AG09309 (cell line): ENCODE measurements around the gene VPS13D.

Experiments used
- DNase-seq: peaks from one replicate; pipeline ENCODE4 v3.0.0-alpha.2; 2010; ENCODE audit warnings: low read depth
- H3K4me3 ChIP-seq: 2 replicates; pipeline ENCODE4 v1.5.1; 2011; ENCODE audit warnings: mild to moderate bottlenecking, low read depth, low read length, moderate library complexity; ENCODE audit not compliant: control insufficient read depth
- CTCF ChIP-seq: IDR thresholded peaks from 2 replicates; pipeline ENCODE4 v1.5.1; 2011; ENCODE audit warnings: mild to moderate bottlenecking, low read depth, low read length, inconsistent platforms; ENCODE audit not compliant: insufficient read depth, control insufficient read depth; ENCODE audit errors: missing control alignments

Gene VPS13D

GRCh38 chr1:12501661-12502060 lies 271.8 kb downstream of the VPS13D start:
- H3K4me3 ChIP-seq: no peak overlapping the region
- no peak for DNase-seq
- TF ChIP-seq CTCF: no peak

DNA sequence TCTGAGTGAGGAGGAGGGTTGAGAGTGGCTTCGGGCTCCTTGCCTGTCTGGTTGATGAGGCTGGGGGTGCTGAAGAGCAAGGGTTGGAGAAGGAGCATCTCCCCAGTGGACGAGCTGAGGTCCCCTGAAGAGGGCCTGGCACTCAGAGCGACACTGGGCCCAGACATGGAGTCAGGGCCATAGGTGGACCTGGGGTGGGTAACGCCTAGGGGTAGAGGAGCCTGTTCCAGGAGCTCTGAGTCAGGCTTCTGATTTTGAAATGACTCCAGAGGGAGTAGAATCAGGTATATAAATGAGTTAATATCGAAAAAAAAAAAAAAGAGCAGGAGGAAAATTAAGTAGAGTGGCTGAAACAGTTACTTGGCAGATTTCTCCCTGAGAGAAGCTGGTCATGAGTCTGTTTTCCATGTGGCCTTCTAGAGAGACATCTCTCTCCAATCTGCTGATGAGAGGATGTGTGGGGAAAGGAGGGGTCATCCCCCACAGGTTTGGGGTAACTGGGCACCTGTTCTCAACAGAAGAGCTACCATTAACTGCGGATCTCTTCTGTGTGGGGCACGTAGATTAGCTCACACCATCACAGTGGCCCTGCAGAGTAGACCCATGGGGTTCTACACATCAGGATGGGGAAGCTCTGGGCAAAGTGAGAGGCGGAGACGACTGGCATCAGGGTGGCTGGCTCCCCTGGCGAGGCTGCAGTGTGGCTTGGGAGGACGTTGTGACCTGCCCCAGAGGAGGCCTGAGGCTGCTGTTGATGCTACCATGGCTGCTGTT lies 272.7 kb downstream of the VPS13D start:
- no peak for TF ChIP-seq CTCF
- H3K4me3 ChIP-seq: no peak overlapping the region
- no peak for DNase-seq

GRCh38 chr1:12503709-12504108 lies 273.9 kb downstream of the VPS13D start:
- DNase-seq: no peak
- H3K4me3 ChIP-seq: no peak overlapping the region
- TF ChIP-seq CTCF: no peak

DNA sequence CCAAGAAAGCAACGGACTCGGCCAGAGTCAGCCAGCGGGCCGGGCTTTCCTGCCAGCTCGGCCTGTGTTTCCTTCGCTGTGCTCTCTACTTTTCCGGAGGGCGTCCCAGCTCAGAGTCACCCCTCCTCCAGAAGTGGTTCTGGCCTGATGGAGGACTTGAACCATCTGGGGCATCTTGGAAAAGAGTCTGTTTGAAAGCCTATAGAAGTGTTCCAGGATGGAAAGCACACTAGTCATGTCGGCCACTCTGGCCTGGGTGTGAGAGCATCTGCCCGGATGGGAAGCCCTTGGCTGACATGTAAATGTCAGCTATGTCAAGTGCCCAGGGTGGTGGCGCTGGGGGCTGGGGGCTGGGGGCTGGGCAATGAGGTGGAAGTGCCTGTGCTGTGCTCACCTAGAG lies 274.8 kb downstream of the VPS13D start:
- no peak overlapping the region for H3K4me3 ChIP-seq
- TF ChIP-seq CTCF: no peak
- DNase-seq: no peak

DNA sequence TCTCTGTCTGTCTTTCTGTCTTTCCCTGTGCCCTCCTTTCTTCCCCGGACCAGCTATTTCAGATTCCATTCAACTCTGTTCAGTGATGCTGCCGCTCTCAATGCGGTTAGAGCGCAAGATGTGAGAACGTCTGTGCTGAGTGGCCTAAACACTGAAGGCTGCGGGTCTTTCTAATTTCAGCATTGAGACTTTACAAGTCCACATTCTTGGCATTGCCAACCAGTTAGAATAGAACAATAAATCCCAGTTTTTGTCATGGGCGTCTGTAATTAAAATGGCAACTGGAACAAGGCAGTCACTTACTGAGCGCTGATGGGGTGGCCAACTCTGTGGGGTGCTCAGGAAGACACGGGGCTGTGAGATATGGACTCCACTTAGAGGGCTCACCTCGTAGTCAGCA lies 275.4 kb downstream of the VPS13D start:
- DNase-seq: no peak
- H3K4me3 ChIP-seq: no peak overlapping the region
- no peak for TF ChIP-seq CTCF

DNA sequence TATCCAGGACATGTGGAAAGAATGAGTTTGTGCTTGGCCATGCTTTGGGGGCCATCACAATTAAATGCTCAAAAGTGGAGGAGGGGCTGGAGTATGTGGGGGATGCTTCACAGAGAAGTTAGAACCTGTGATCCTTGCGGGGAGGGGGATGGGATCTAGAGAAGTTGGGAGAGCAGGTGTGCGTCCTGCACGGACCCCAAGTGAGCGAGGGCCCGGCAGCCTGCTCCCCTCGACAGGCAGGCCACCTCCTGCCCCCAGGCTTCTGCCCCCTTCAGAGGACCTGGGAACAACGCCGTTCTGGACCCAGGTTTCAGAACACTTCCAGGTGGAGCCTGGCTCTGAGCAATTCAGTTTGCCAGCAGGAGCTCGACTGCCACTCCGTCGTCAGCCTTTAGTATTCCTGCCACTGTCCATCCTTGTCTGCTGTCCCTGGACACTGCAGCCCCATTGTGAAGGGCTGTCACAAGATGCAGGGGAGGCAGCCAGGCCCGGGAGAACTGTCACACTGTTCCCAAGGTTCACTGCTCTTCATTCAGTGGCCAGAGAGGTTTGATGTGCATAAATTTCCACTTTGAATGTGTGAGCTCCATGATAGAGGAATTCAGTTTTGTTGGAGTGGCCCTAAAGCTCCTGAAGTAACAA lies 275.9 kb downstream of the VPS13D start:
- no peak overlapping the region for H3K4me3 ChIP-seq
- DNase-seq: no peak
- no peak for TF ChIP-seq CTCF
